Upper lobe of left lung (tissue), 6 donors: ENCODE measurements around the gene PP2D1. TPM values are rescaled to one million over a fixed set of nuclear protein-coding genes. Genes with fewer than 3 reads are reported as not detected.
A peak's percentile ranks its signal among the peaks of the same experiment; 100 is the strongest.
"Not testable (repeated sequence)": the region's sequence is repeated elsewhere in the genome, so short reads cannot be mapped to it uniquely, and the experiment has no call there.

ENCODE experiments used
- ATAC-seq, 2 donors: fragments of 200-7000 bp; cut with Tn5 transposase; one replicate each; pipeline ENCODE4 v1.9.1; 2022; ENCODE audit warnings: mild to moderate bottlenecking in 2 of 2, moderate library complexity in 2 of 2; ENCODE audit not compliant: low FRiP score in 2 of 2
- DNase-seq, 2 donors: peaks; one replicate each; pipeline ENCODE4 v3.0.0-alpha.2; 2019 to 2020
- H3K27ac ChIP-seq, 4 donors: fragments of 200-600 bp; sonication (generic); one replicate each; pipeline ENCODE4 v1.5.1; 2016 to 2019
- H3K27me3 ChIP-seq, 4 donors: fragments of 200-600 bp; sonication (generic); one replicate each; pipeline ENCODE4 v1.5.1; 2017 to 2019
- H3K36me3 ChIP-seq, 4 donors: fragments of 200-600 bp; sonication (generic); one replicate each; pipeline ENCODE4 v1.5.1; 2016 to 2019
- H3K4me1 ChIP-seq, 4 donors: fragments of 200-600 bp; sonication (generic); one replicate each; pipeline ENCODE4 v1.5.1; 2018 to 2019
- H3K4me3 ChIP-seq, 4 donors: fragments of 200-600 bp; sonication (generic); one replicate each; pipeline ENCODE4 v1.5.1; 2017 to 2019; ENCODE audit warnings: mild to moderate bottlenecking in 2 of 4, moderate library complexity in 1 of 4
- H3K9me3 ChIP-seq, 4 donors: fragments of 200-600 bp; sonication (generic); one replicate each; pipeline ENCODE4 v1.5.1; 2018 to 2019
- EP300 ChIP-seq, 4 donors: sonication (generic); formaldehyde crosslinking; IDR thresholded peaks; one replicate each; pipeline ENCODE4 v1.5.1; 2017; ENCODE audit warnings: antibody characterized with exemption in 4 of 4, control low read depth in 2 of 4
- POLR2A ChIP-seq, 4 donors: fragments of 450-650 bp; IDR thresholded peaks; one replicate each; pipeline ENCODE4 v1.5.1; 2016 to 2017; ENCODE audit warnings: antibody characterized with exemption in 4 of 4, mild to moderate bottlenecking in 2 of 4
- POLR2AphosphoS5 ChIP-seq, 2 donors: sonication (generic); formaldehyde crosslinking; IDR thresholded peaks; one replicate each; pipeline ENCODE4 v1.5.1; 2017; ENCODE audit warnings: antibody characterized with exemption in 2 of 2
- WGBS, 2 donors: methylation state at CpG; one replicate each; pipeline ENCODE4 v1.1.5; 2017 to 2018; 5-methylcytosine and 5-hydroxymethylcytosine counted together
- total RNA-seq, 6 donors: library from RNA; depleted of rRNA in 4 of 6; stranded (reverse); fragments of >200 nt in 4 of 6; gene quantifications; one replicate each; pipeline versions ENCODE4 v1.1.0 to v1.2.1, GENCODE V29; 2016 to 2021
- TF ChIP-seq, protein P1 (sequence below), 6 experiments: fragments of 450-650 bp in 4 of 6; fragments of 200-600 bp in 2 of 6; sonication (generic) in 2 of 6; IDR thresholded peaks; one replicate each; pipeline ENCODE4 v1.5.1; 2016 to 2019; ENCODE audit warnings: antibody characterized with exemption in 6 of 6
- donor health status: DM: no; HTN: no; CAD: no; lungs with moderate emphysema.
- donor health status: DM: no; HTN: yes; CAD: no; lungs with severe emphysema.

The PP2D1 gene
- total RNA-seq, 6 donors from 2014 or later, result not detected

GRCh38 chr3:20027136-20027535 is 15.1 kb upstream of the PP2D1 start:
- no peaks in the 10 kb centered on the region for H3K27me3 ChIP-seq
- peaks cover 14 to 24% (median 20%) of the 10 kb centered on the region in 4 donors for H3K4me1 ChIP-seq
- ATAC-seq (no peak), DNase-seq (no peak)
- WGBS, 2 donors, result 75 to 77% methylated on average over 4 of the region's 4 CpGs
- TF ChIP-seq POLR2A (IDR thresholded peaks at IDR 0.05) (no peak), EP300 (IDR thresholded peaks at IDR 0.05) (no peak), POLR2AphosphoS5 (IDR thresholded peaks at IDR 0.05) (no peak)
- TF ChIP-seq, protein P1, sequence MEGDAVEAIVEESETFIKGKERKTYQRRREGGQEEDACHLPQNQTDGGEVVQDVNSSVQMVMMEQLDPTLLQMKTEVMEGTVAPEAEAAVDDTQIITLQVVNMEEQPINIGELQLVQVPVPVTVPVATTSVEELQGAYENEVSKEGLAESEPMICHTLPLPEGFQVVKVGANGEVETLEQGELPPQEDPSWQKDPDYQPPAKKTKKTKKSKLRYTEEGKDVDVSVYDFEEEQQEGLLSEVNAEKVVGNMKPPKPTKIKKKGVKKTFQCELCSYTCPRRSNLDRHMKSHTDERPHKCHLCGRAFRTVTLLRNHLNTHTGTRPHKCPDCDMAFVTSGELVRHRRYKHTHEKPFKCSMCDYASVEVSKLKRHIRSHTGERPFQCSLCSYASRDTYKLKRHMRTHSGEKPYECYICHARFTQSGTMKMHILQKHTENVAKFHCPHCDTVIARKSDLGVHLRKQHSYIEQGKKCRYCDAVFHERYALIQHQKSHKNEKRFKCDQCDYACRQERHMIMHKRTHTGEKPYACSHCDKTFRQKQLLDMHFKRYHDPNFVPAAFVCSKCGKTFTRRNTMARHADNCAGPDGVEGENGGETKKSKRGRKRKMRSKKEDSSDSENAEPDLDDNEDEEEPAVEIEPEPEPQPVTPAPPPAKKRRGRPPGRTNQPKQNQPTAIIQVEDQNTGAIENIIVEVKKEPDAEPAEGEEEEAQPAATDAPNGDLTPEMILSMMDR (IDR thresholded peaks at IDR 0.05), result no peak
- H3K27ac ChIP-seq, result no peak overlapping the region
- H3K9me3 ChIP-seq, result no peaks in the 10 kb centered on the region
- no peak overlapping the region for H3K4me3 ChIP-seq
- no peaks in the 10 kb centered on the region for H3K36me3 ChIP-seq

GRCh38 chr3:20023623-20024405 is 11.8 kb upstream of the PP2D1 start:
- 40 to 45% methylated on average over 2 of the region's 2 CpGs for WGBS, 2 donors
- no peaks in the 10 kb centered on the region for H3K27me3 ChIP-seq
- TF ChIP-seq, protein P1 (IDR thresholded peaks at IDR 0.05), result no peak
- TF ChIP-seq POLR2AphosphoS5 (IDR thresholded peaks at IDR 0.05) (peak in 1 of 2 donors; percentile 13), POLR2A (IDR thresholded peaks at IDR 0.05) (no peak), EP300 (IDR thresholded peaks at IDR 0.05) (no peak)
- DNase-seq, result peak in 1 of 2 donors; percentile 53
- peak overlapping the region; percentile 16 to 73 (median 41) for H3K27ac ChIP-seq
- H3K4me1 ChIP-seq, result peaks cover 14 to 24% (median 20%) of the 10 kb centered on the region in 4 donors
- no peak overlapping the region for H3K4me3 ChIP-seq
- H3K9me3 ChIP-seq, result no peaks in the 10 kb centered on the region
- no peaks in the 10 kb centered on the region for H3K36me3 ChIP-seq
- peak in 1 of 2 donors; percentile 52 for ATAC-seq

DNA sequence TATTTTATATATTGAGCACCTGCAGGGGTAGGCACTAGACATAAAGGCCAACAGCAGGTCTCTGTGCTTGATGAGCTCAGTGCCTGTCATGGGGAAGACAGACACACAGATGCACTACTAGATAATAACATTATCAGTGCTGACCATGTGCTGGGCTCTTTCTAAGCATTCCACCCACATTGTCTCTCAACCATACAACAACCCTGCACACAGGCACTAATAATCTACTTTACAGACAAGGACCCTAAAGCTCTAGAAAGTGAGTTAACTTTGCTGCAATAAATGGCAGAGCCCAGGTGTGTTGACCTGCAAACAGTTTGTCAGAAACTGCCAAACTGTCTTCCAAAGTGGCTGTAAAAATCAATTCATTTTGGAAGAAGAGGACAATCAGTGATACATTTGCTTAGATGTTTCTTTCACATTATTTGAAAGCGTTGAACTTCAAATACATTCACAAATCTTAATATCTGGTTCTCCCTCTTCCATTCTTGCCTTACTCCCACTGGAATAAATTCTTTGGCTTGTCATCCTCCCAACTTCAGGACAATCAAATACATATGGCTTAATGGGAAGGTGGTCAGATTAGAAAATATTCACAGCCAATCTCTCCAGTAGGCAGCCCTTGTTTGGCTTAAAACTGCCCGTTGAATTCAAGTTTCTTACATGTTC is 11.0 kb upstream of the PP2D1 start:
- Histone ChIP-seq H3K36me3 (no peaks in the 10 kb centered on the region), H3K9me3 (no peaks in the 10 kb centered on the region), H3K27ac (peak overlapping the region; percentile 16 to 73 (median 41)), H3K27me3 (no peaks in the 10 kb centered on the region), H3K4me1 (peaks cover 14 to 24% (median 20%) of the 10 kb centered on the region in 4 donors), H3K4me3 (no peak overlapping the region)
- DNase-seq (no peak), ATAC-seq (no peak)
- no peak for TF ChIP-seq POLR2A (IDR thresholded peaks at IDR 0.05)
- TF ChIP-seq, protein P1 (IDR thresholded peaks at IDR 0.05), result no peak
- no peak for TF ChIP-seq EP300 (IDR thresholded peaks at IDR 0.05)
- TF ChIP-seq POLR2AphosphoS5 (IDR thresholded peaks at IDR 0.05), result no peak
- 63 to 64% methylated on average over 2 of the region's 2 CpGs for WGBS, 2 donors

DNA sequence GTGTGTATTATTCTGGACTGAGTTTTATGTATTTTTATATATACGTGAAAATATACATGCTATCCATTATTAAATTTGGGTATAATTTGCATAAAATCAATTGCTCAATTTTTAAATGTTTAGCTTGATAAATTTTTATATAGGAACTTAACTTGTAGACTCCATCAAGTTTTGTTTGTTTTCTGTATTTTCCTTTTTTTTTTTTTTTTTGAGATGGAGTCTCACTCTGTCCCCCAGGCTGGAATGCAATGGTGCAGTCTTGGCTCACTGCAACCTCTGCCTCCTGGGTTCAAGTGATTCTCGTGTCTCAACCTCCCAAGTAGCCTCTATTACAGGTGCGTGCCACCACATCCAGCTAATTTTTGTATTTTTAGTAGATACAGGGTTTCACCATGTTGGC is 4.0 kb upstream of the PP2D1 start:
- DNase-seq, H3K36me3 ChIP-seq, H3K4me3 ChIP-seq, H3K9me3 ChIP-seq, H3K27ac ChIP-seq, ATAC-seq, H3K4me1 ChIP-seq, H3K27me3 ChIP-seq: not testable (repeated sequence)
- WGBS, 2 donors, result 89 to 91% methylated on average over 3 of the region's 3 CpGs

GRCh38 chr3:20015525-20015924 is 3.5 kb upstream of the PP2D1 start:
- TF ChIP-seq EP300 (IDR thresholded peaks at IDR 0.05) (no peak), POLR2A (IDR thresholded peaks at IDR 0.05) (no peak), POLR2AphosphoS5 (IDR thresholded peaks at IDR 0.05) (no peak)
- TF ChIP-seq, protein P1 (IDR thresholded peaks at IDR 0.05), result no peak
- no peaks in the 10 kb centered on the region for H3K9me3 ChIP-seq
- no peaks in the 10 kb centered on the region for H3K4me1 ChIP-seq
- ATAC-seq (no peak), DNase-seq (no peak)
- no peaks in the 10 kb centered on the region for H3K36me3 ChIP-seq
- H3K27me3 ChIP-seq, result no peaks in the 10 kb centered on the region
- H3K27ac ChIP-seq, result no peak overlapping the region
- 93 to 94% methylated on average over 1 of the region's 1 CpG for WGBS, 2 donors
- no peak overlapping the region for H3K4me3 ChIP-seq
